Skeletal muscle satellite cell (primary cell): ENCODE data around the gene LIMD2.

ENCODE experiments used
- H3K27me3 ChIP-seq: 2 replicates; pipeline ENCODE4 v1.7.0; 2013; ENCODE audit warnings: low read length; ENCODE audit not compliant: control insufficient read depth, insufficient read depth
- H3K36me3 ChIP-seq: 2 replicates; pipeline ENCODE4 v1.7.0; 2013; ENCODE audit warnings: mild to moderate bottlenecking, control low read depth, low read length; ENCODE audit not compliant: insufficient read depth
- H3K4me1 ChIP-seq: 2 replicates; pipeline ENCODE4 v1.7.0; 2013; ENCODE audit warnings: low read length; ENCODE audit not compliant: control insufficient read depth, insufficient read depth
- H3K4me2 ChIP-seq: 2 replicates; pipeline ENCODE4 v1.7.0; 2013; ENCODE audit warnings: mild to moderate bottlenecking, low read length
- H3K4me3 ChIP-seq: 2 replicates; pipeline ENCODE4 v1.7.0; 2013; ENCODE audit warnings: low read length
- H3K9ac ChIP-seq: 2 replicates; pipeline ENCODE4 v1.7.0; 2013; ENCODE audit warnings: mild to moderate bottlenecking, low read depth, low read length, moderate library complexity
- H3K9me3 ChIP-seq: replicated peaks from 2 replicates; pipeline ENCODE4 v1.7.0; 2013; ENCODE audit warnings: mild to moderate bottlenecking, control low read depth, low read length

The LIMD2 gene

GRCh38 chr17:63707151-63707550 is 7.2 kb upstream of the LIMD2 start:
- Histone ChIP-seq H3K27me3 (no peaks in the 10 kb centered on the region), H3K4me1 (no peaks in the 10 kb centered on the region), H3K9me3 (no peaks in the 10 kb centered on the region), H3K36me3 (peaks cover 52% of the 10 kb centered on the region), H3K4me3 (no peak overlapping the region), H3K9ac (no peak overlapping the region), H3K4me2 (no peak overlapping the region)

GRCh38 chr17:63706336-63707082 is 6.6 kb upstream of the LIMD2 start:
- Histone ChIP-seq H3K4me2 (no peak overlapping the region), H3K9me3 (no peaks in the 10 kb centered on the region), H3K9ac (no peak overlapping the region), H3K4me1 (peaks cover under 1% of the 10 kb centered on the region), H3K36me3 (peaks cover 49% of the 10 kb centered on the region), H3K27me3 (no peaks in the 10 kb centered on the region), H3K4me3 (no peak overlapping the region)

- Histone ChIP-seq H3K4me2 (no peak overlapping the region), H3K4me3 (no peak overlapping the region), H3K4me1 (peaks cover 9% of the 10 kb centered on the region), H3K36me3 (peaks cover 46% of the 10 kb centered on the region), H3K27me3 (no peaks in the 10 kb centered on the region), H3K9me3 (no peaks in the 10 kb centered on the region), H3K9ac (no peak overlapping the region)
Measured at GRCh38 chr17:63705657-63706056, 5.7 kb upstream of the LIMD2 start.

DNA sequence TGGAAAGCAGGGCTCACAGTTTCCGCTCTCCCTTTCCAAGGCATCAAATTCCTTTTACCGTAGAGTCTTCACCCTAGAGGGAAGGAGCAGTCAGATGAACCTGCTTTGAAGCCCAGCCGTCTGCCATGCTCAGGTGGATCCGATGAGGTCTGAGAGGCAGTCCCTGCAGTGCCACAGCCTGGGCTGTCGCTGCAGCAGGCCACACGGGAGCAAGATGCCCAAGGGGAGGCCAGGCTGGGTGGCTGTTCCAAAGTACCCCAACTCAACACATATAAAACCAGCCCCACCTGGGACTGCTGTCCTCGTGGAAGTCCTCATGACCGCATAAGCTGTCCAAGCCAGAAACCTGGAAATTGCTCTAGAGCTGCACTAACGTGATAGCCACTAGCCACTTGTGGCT is 4.9 kb upstream of the LIMD2 start:
- Histone ChIP-seq H3K4me2 (no peak overlapping the region), H3K4me3 (no peak overlapping the region), H3K9me3 (no peaks in the 10 kb centered on the region), H3K27me3 (no peaks in the 10 kb centered on the region), H3K9ac (no peak overlapping the region), H3K4me1 (peaks cover 14% of the 10 kb centered on the region), H3K36me3 (peaks cover 40% of the 10 kb centered on the region)

- Histone ChIP-seq H3K27me3 (no peaks in the 10 kb centered on the region), H3K4me1 (peaks cover 14% of the 10 kb centered on the region), H3K4me3 (no peak overlapping the region), H3K9ac (no peak overlapping the region), H3K4me2 (no peak overlapping the region), H3K36me3 (peaks cover 34% of the 10 kb centered on the region), H3K9me3 (no peaks in the 10 kb centered on the region)
Measured at GRCh38 chr17:63704259-63704576, 4.3 kb upstream of the LIMD2 start.

DNA sequence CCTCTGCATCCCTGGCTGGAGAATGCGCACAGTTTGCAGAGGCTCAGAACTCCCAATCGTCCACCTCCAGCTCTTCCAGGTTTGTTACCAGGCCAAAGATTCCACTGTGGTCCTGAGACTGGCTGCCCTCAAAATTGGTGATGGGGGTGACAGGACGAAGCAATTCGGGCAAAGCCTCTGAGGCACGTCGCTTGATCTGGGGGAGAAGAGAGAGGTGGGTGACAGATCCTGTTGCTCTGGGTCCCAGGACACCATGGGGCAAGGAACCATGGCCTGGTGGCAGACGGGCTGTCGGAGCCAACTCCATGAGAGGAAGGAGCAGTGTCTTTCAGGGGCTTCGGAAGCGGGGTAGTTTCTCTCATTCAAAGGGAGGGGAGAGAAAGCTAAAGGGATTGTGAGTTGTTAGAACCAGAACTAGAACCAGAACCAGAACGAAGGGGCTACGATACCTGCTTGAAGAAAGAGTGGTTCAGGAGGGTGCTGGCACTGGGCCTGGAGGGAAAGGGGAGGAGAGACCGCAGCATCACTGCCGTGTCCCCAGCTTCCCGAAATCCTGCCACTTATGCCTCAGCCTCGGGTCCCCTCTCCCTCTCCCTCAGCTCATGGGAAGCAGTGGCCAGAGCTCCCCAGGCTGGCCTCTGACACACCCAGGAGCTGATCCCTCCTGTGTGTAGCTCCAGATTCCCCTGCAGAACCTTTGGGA is 3.8 kb upstream of the LIMD2 start:
- Histone ChIP-seq H3K27me3 (no peaks in the 10 kb centered on the region), H3K9me3 (no peaks in the 10 kb centered on the region), H3K9ac (no peak overlapping the region), H3K4me2 (no peak overlapping the region), H3K4me1 (peaks cover 14% of the 10 kb centered on the region), H3K36me3 (peaks cover 28% of the 10 kb centered on the region), H3K4me3 (no peak overlapping the region)

GRCh38 chr17:63703029-63703428 is 3.1 kb upstream of the LIMD2 start:
- H3K4me3 ChIP-seq = no peak overlapping the region
- no peak overlapping the region for H3K4me2 ChIP-seq
- peaks cover 14% of the 10 kb centered on the region for H3K4me1 ChIP-seq
- H3K36me3 ChIP-seq = peaks cover 26% of the 10 kb centered on the region
- no peak overlapping the region for H3K9ac ChIP-seq
- H3K9me3 ChIP-seq = no peaks in the 10 kb centered on the region
- H3K27me3 ChIP-seq = no peaks in the 10 kb centered on the region

DNA sequence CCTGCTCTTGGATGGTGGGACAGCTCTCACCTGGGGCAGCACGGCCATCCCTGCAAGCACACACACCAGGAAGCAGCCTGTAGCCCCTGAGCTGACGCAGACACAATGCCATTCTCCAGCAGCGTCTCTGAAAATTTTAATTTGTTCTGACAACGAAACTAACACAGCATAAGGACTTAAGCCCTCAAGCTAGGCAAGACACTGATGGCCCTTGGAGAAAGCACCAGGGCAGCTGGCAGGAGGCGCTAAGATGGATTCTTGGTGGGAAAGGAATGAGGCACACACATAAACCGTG is 2.7 kb upstream of the LIMD2 start:
- Histone ChIP-seq H3K36me3 (peaks cover 26% of the 10 kb centered on the region), H3K4me3 (no peak overlapping the region), H3K27me3 (no peaks in the 10 kb centered on the region), H3K9me3 (no peaks in the 10 kb centered on the region), H3K9ac (no peak overlapping the region), H3K4me1 (peaks cover 14% of the 10 kb centered on the region), H3K4me2 (no peak overlapping the region)

DNA sequence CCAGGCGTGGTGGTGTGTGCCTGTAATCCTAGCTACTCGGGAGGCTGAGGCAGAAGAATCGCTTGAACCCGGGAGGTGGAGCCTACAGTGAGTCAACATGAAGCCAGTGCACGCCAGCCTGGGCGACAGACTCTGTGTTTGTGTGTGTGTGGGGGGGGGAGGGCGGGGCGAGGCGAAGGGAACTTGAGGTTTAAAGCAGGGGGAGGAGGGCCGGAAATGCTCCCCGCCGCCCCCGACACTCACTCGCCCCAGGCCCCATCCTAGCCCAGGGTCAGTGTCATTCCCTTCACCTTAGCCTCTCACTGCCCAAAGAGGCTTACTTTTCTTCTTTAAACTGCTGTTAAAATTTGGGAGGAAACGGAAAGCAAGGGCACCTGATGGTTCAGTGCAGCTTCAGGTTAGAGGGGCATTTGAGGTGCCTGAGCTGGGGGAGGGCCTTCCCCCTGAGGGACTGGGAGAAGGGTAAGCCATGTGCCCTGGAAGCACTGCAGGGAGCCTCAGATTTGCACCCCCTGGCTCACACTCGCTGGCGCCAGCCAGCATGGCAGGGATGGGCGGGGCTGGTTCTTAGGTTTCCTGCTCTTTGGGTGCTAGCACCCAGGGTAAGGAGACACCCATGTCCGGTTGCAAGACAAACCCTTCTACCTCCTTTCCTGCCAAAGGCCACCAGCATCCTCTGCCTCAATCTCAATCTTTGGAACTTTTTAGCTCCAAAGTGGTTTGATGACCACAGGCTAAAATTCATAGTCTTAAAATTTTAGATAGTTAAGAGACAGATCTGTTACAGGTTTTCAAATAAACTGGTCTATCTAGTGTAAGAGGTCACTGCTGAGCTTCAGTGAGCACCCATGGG is 2.2 kb upstream of the LIMD2 start:
- H3K36me3 ChIP-seq = peaks cover 25% of the 10 kb centered on the region
- H3K9me3 ChIP-seq = no peaks in the 10 kb centered on the region
- no peak overlapping the region for H3K9ac ChIP-seq
- H3K4me3 ChIP-seq = no peak overlapping the region
- H3K4me2 ChIP-seq = no peak overlapping the region
- peaks cover 14% of the 10 kb centered on the region for H3K4me1 ChIP-seq
- H3K27me3 ChIP-seq = no peaks in the 10 kb centered on the region

GRCh38 chr17:63701456-63701820 is 1.5 kb upstream of the LIMD2 start:
- Histone ChIP-seq H3K9ac (peak overlapping the region; percentile 79), H3K9me3 (no peaks in the 10 kb centered on the region), H3K4me3 (peak overlapping the region; percentile 59), H3K27me3 (no peaks in the 10 kb centered on the region), H3K4me2 (peak overlapping the region; percentile 72), H3K36me3 (peaks cover 24% of the 10 kb centered on the region), H3K4me1 (peaks cover 14% of the 10 kb centered on the region)

DNA sequence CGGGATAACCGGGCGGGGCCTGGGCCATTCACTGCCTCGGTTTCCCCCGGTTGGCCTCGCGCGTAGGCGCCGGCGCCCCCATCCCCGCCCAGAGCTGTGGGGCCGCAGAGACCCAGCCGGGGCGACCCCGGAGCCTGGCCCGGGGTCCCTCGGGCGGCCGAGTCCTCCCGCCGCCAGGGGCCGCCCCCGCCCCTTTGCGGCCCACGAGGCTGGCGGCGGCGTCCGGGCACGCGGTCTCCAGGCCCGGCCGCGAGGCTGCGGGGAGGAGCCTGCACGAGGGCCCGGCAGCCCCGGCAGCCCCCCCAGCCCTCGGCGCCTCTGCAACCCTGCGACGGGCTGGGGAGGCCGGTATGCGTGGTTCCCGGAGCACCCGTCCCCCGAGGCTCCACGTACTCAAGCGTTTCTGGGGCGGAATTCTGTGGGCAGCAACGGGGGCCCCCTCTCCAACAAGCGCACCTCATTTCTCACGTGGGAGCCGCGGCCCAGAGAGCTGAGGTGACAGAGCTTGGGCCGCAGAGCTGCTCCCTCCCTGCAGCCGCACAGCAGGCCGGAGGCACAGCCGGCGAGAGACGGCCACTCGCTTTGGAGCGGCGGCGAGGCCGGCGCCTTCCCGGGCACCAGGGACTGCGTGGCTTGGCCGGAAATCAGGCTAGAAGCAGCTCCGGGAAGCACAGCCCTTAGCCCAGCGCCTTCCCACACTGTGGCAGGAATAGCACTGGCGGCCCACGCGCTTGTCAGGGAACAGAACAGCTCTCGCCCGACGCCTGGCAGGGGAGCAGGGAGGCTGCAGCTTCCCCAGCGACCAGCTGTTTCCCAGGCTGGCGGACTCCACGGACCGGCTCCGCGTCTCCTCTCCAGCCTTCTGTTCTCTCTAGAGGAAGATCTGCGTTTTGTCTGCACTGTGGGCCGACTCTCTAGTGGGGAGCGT is 867 bp upstream of the LIMD2 start:
- peaks cover 23% of the 10 kb centered on the region for H3K36me3 ChIP-seq
- H3K27me3 ChIP-seq = no peaks in the 10 kb centered on the region
- H3K4me3 ChIP-seq = peak overlapping the region; percentile 72
- peak overlapping the region; percentile 72 for H3K4me2 ChIP-seq
- H3K4me1 ChIP-seq = peaks cover 14% of the 10 kb centered on the region
- peak overlapping the region; percentile 79 for H3K9ac ChIP-seq
- no peaks in the 10 kb centered on the region for H3K9me3 ChIP-seq
